Stimulated activated CD4-positive, alpha-beta T cell treated with anti-CD3 and anti-CD28 coated beads, Interleukin-1b, Interleukin-23, amount 100 ng/mL, for 4 hours (primary cell): ENCODE measurements around the gene MYH11.
"Not testable (repeated sequence)": the region's sequence is repeated elsewhere in the genome, so short reads cannot be mapped to it uniquely, and the experiment has no call there.

ENCODE experiments used
- DNase-seq, 2 donors: peaks; one replicate each; pipeline ENCODE4 v3.0.0-alpha.2; 2020; ENCODE audit warnings: low read depth in 2 of 2

MYH11 gene

DNA sequence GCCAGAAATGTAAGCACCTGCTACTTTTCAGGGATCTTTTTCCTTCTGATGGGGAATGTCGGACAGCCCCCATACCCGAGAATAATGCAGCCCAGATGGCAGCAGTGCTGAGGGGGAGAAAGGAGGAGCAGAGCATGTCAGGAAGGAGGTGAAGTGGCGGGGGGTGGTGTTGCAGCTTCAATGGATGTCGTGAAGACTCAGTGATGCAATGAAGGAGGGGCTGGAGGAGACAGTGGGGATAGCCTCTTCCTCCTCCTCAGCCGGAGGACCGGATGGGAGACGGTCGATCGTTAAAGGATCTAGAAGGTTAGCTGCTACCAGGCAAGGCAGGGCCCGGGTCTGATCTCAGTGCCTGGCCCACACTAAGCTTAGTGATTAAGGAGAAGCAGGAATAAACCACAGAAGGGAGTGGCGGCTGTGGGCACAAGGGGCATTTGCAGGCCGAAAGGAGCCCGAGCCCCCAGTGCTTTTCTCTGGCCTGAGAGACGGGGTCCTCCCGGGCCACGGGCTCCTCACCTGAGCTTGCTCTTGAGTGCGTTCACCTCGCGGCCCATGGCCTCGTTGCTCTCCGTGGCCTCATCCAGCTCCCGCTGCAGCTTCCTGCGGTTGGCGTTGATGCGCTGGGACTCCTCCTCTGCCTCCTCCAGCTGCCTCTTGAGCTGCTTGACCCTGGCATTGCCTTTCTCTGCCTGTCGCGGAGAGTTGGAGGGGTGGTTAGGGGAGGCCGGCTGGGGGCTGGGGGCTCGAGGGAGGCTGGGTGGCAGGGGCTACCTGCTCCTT is 142.2 kb downstream of the MYH11 start:
- no peak for DNase-seq

- DNase-seq, result no peak
Observed at GRCh38 chr16:15708997-15709396, 147.8 kb downstream of the MYH11 start.

- DNase-seq, result no peak
Observed at GRCh38 chr16:15708096-15708495, 148.7 kb downstream of the MYH11 start.

DNA sequence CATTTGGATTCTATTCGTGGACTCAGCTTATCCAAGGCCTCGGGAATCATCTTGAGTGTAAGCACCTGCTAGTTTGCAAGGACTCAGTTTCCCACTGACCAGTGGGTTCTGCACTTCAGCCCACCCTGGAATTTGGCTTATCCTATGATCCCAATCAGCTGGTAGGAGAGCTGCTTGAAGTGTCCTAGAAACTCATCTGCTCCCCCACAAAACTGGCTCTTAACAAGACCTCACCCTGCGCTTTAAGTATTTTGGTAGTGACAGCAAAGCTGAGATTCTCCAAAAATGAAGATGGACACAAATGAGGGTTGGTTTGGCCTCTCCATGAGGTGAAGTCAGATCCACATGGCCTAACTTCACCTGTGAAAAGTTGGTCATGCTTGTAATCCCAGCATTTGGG is 149.5 kb downstream of the MYH11 start:
- no peak for DNase-seq

DNA sequence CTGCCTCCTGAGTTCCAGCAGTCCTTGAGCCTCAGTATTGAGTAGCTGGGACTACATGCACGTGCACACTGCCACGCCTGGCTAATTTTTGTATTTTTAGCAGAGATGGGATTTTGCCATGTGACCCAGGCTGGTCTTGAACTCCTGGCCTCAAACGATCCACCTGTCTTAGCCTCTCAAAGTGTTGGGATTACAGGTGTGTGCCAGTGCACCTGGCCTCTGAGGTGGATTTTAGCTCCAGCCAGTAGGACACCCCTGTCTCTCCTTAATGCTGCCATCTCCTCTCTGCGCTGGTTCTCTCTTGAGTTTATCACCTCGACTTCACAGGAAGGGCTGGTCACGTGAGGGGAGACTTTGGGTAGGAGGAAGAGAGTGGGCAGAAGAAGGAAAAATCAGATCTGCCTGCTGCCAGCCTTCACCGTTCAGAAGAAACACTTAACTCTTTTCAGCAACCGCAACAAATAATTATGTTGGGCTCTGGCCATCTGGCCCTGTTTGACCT is 151.7 kb downstream of the MYH11 start:
- no peak for DNase-seq

DNA sequence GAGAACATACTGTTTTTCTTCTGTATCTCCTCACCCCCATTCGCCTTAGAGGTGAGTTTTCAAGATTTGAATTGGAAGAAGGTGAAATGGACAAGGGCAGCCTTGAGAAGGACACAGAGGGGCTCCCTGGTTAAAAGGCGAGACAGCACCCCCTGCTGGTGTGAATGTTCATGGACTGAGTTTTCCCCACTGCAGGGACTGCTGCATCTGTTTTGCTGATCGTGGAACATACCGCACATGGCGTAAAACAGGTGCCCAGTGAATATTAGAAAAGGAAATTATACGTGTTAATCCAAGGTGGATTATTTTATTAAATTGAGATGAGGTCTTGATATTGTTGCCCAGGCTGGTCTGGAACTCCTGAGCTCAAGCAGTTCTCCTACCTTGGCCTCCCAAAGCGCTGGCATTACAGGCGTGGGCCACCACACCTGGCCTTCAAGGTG is 152.3 kb downstream of the MYH11 start:
- DNase-seq, result peak; percentile 67 to 74

- DNase-seq, result no peak
Observed at GRCh38 chr16:15703029-15703736, 153.6 kb downstream of the MYH11 start.

DNA sequence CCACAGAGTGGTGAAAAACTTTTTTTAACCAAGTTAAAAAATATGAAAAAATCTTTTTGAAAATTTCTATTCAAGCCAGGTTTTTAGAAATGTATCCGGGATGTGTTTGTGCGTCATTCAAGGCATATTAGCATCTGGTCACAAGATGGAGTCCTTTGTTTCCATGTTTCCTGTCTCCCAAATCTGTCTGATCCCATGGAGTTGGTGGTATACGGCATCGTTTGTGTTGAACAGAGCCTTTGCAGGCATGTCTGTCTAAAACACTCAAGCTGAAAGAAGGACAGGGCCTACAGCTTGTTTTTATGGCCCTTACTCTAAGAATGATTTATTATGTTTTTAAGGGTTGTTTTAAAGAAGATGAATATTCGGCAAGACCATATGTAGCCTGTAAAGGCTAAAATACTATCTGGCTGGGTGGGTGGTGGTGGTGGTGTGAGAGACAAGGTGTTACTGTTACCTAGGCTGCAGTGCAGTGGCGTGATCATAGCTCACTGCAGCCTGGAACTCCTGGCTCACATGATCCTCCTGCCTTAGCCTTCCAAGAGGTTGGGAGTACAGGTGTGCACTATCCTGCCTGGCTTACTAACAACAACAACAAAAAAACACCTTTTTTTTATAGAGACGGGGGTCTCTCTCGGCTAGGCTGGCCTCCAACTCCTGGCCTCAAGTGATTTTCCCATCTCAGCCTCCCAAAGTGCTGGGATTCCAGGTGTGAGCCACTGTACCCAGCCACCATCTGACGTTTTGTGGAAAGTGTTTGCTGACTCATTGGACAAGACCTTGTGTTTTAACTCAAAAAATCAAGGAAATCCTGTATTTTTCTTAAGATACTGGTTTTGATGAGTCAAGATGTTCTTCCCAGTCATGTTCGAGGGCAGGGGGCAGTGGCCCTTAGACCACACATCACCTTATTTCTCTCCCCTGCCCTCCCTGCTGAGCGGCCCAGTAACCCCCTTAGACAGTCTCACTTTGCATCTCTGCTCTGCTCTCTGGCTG is 154.6 kb downstream of the MYH11 start:
- no peak for DNase-seq

- no peak for DNase-seq
Observed at GRCh38 chr16:15701367-15701766, 155.5 kb downstream of the MYH11 start.

DNA sequence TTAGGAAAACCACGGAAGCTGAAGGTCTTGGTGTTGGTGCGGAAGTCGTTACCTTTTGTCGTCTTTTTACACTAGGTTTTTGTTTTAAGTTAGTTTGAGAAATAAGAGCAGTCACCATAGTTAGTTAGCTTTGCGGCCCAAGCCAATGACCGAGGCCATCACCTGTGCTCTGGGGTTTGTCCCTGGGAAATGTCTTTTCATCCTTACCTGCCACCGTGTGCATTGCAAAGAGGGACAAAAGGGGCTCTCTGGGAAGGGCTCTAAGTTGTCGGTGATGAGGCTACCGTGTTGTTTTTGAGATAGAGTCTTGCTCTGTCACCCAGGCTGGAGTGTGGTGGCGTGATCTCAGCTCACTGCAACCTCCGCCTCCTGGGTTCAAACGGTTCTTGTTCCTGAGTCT is 157.0 kb downstream of the MYH11 start:
- no peak for DNase-seq

GRCh38 chr16:15694499-15694898 is 162.3 kb downstream of the MYH11 start:
- DNase-seq, result no peak

DNA sequence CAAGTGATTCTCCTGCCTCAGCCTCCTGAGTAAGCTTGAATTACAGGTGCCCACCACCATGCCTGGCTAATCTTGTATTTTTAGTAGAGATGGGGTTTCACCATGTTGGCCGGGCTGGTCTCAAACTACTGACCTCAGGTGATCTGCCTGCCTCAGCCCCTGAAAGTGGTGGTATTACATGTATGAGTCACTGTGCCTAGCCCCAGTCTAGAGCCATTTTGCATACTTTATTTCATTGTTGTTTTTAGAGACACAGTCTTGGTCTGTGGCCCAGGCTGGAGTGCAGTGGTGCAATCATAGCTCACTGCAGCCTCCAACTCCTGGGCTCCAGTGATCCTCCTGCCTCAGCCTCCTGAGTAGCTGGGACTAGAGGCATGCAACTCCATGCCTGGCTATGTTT is 164.3 kb downstream of the MYH11 start:
- not testable (repeated sequence) for DNase-seq

DNA sequence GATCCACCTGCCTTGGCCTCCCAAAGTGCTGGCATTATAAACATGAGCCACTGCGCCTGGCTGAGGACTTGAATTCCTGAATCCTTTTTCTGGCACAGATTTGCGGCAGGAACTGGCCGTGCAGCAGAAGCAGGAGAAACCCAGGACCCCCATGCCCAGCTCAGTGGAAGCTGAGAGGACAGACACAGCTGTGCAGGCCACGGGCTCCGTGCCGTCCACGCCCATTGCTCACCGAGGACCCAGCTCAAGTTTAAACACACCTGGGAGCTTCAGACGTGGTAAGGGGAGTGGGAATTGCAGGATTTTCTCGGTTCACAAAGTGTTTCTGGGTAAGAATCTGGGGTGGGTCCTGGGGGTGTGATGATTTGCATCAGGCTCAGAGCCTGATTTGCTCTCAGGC is 165.8 kb downstream of the MYH11 start:
- DNase-seq, result no peak

GRCh38 chr16:15690296-15690695 is 166.5 kb downstream of the MYH11 start:
- no peak for DNase-seq

GRCh38 chr16:15689290-15689689 is 167.5 kb downstream of the MYH11 start:
- no peak for DNase-seq

GRCh38 chr16:15686287-15686686 is 170.5 kb downstream of the MYH11 start:
- DNase-seq, result no peak

DNA sequence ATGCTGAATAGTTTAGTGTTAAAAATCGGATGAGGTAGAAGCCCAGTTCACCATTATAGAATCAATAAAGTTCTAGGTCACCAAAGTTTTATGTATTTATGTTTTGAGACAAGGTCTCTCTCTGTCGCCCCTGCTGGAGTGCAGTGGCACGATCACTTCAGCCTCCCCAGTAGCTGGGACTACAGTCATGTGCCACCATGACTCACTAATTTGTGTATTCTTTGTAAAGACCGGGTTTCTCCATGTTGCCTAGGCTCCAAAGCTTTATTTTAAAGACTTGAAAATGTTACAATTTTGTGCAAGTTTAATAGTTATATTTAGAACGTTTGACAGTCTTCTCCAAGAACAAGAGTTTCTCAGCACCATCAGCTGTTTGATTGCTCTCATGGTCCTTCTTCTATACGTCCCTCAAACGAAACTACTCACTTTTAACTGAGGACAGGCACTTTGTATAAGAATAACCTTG is 174.7 kb downstream of the MYH11 start:
- DNase-seq, result peak in 1 of 2 donors; percentile 14

- DNase-seq, result no peak
Observed at GRCh38 chr16:15677447-15677846, 179.4 kb downstream of the MYH11 start.

DNA sequence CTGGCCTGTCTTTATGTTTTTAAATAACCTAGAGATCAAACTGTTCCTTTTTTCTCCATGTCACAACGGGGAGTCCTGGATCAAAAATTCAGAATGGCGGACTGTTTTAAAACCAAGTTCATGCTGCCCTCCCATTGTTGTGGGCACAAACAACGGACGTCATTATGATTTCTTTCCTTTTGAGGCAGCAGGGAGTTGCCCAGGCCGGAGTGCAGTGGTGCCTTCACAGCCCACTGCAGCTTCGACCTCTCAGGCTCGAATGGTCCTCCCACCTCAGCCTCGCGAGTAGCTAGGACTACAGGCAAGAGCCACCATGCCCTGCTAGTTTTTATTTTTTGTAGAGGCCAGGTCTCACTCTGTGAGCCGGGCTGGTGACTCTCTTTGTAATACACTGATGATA is 180.3 kb downstream of the MYH11 start:
- no peak for DNase-seq

GRCh38 chr16:15674571-15674970 is 182.3 kb downstream of the MYH11 start:
- DNase-seq, result no peak

DNA sequence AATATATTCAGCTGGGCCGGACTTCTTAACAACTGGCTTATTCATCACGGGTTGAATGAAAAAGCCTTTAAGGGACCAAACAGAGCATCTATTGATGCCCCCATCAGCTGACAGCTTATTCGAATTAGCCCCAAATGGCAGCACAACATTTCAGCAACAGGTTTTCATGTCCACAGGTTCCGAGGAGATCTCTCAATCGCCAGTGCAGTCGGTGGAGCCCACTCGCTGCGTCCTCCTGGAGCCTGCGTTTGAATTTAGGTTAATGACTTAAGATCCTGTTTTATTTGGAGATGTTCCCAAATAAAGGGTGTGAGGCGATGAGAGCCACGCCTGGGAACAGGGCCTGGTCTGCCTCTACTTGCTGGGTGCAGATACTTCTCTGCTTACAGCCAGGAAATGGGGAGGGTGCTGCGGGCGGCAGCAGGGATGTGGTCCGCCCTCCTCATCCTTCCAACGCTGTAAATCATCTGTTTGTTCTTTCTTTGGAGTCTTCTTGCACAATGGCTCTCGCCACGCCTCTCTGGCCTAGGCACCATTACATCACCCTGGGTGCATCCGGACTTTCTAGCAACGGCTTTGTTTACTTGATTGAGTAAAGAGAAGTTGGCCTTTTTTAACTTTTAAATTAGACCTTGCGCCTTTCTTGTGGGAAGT is 184.2 kb downstream of the MYH11 start:
- DNase-seq, result peak; percentile 18 to 25
